Measurements from ENCODE around the gene SLC9B2.

Gene SLC9B2

GRCh38 chr4:103076747-103077347 is at the start of gene SLC9B2:
Gene SLC9B2, minus strand, starts transcription at chr4:103076761. Its CDS starts 9,211 bp downstream, at chr4:103067550.
- DNase-seq, result no peak

GRCh38 chr4:103126126-103126525 is 49.6 kb upstream of the SLC9B2 start:
- DNase-seq, result no peak

- DNase-seq, result no peak
Measured at GRCh38 chr4:103123114-103123513, 46.6 kb upstream of the SLC9B2 start.

- no peak for DNase-seq
Measured at GRCh38 chr4:103118166-103118565, 41.6 kb upstream of the SLC9B2 start.

GRCh38 chr4:103111598-103111997 is 35.0 kb upstream of the SLC9B2 start:
- no peak for DNase-seq

- DNase-seq, result no peak
Measured at GRCh38 chr4:103108542-103108941, 32.0 kb upstream of the SLC9B2 start.

- no peak for DNase-seq
Measured at GRCh38 chr4:103105558-103106356, 29.2 kb upstream of the SLC9B2 start.

- DNase-seq, result no peak
Measured at GRCh38 chr4:103104886-103105285, 28.3 kb upstream of the SLC9B2 start.

GRCh38 chr4:103100691-103101090 is 24.1 kb upstream of the SLC9B2 start:
- no peak for DNase-seq

GRCh38 chr4:103099691-103100392 is 23.3 kb upstream of the SLC9B2 start, which contains the start of gene BDH2:
Gene BDH2, minus strand, starts transcription at chr4:103099834. Its CDS starts 3,580 bp downstream, at chr4:103096254.
- peak; percentile 89 for DNase-seq

GRCh38 chr4:103098756-103099440 is 22.3 kb upstream of the SLC9B2 start:
- DNase-seq, result no peak

GRCh38 chr4:103098341-103098740 is 21.8 kb upstream of the SLC9B2 start:
- DNase-seq, result no peak

- DNase-seq, result no peak
Measured at GRCh38 chr4:103097112-103097511, 20.6 kb upstream of the SLC9B2 start.

- DNase-seq, result no peak
Measured at GRCh38 chr4:103095080-103095479, 18.5 kb upstream of the SLC9B2 start.

GRCh38 chr4:103092245-103092644 is 15.7 kb upstream of the SLC9B2 start:
- no peak for DNase-seq

GRCh38 chr4:103091601-103092223 is 15.2 kb upstream of the SLC9B2 start:
- DNase-seq, result no peak

GRCh38 chr4:103089481-103089880 is 12.9 kb upstream of the SLC9B2 start:
- no peak for DNase-seq

- no peak for DNase-seq
Measured at GRCh38 chr4:103086551-103086950, 10.0 kb upstream of the SLC9B2 start.

- DNase-seq, result no peak
Measured at GRCh38 chr4:103085555-103086196, 9.1 kb upstream of the SLC9B2 start.

- no peak for DNase-seq
Measured at GRCh38 chr4:103079621-103080020, 3.1 kb upstream of the SLC9B2 start.

GRCh38 chr4:103075894-103076746 is 441 bp downstream of the SLC9B2 start:
- no peak for DNase-seq

All from SIG-M5 (cell line).